HEK293 (cell line): ENCODE results near the gene SNTG2.

Experiments used
- CTCF ChIA-PET: fragments of 350-600 bp; formaldehyde crosslinking; extraction: SDS; loops from one replicate; lab custom pipeline; 2021; ENCODE audit warnings: antibody characterized with exemption; lab: Yijun Ruan, JAX
- POLR2A ChIA-PET: fragments of 300-600 bp; formaldehyde crosslinking; extraction: SDS; loops from one replicate; lab custom pipeline; 2020; ENCODE audit warnings: antibody characterized with exemption, inconsistent platforms; lab: Yijun Ruan, JAX
- H3K27ac ChIP-seq: fragments of 200-500 bp; sonication (Bioruptor generic); 2 replicates; pipeline ENCODE4 v1.5.1; 2014; ENCODE audit warnings: low read depth, low read length, control low read depth, inconsistent platforms; ENCODE audit errors: extremely low read depth
- H3K36me3 ChIP-seq, 2 experiments: fragments of 200-500 bp in 1 of 2; sonication (Bioruptor generic) in 1 of 2; 1 replicate in 1 of 2; 2 replicates in 1 of 2; pipeline ENCODE4 v1.5.1; 2014 to 2017; ENCODE audit warnings: inconsistent platforms in 2 of 2, low read length in 2 of 2; ENCODE audit not compliant: control insufficient read depth in 2 of 2, insufficient read depth in 1 of 2
- H3K4me1 ChIP-seq: fragments of 200-500 bp; sonication (Bioruptor generic); 2 replicates; pipeline ENCODE4 v1.5.1; 2014; ENCODE audit warnings: mild to moderate bottlenecking, low read length, inconsistent platforms; ENCODE audit not compliant: control insufficient read depth, insufficient read depth
- H3K4me3 ChIP-seq: 2 replicates; pipeline ENCODE4 v1.5.1; 2011; ENCODE audit warnings: low read depth, mild to moderate bottlenecking, control low read depth, low read length, moderate library complexity
- H3K9me3 ChIP-seq: fragments of 200-500 bp; sonication (Bioruptor generic); 2 replicates; pipeline ENCODE4 v1.5.1; 2014; ENCODE audit warnings: low read depth, low read length, inconsistent platforms; ENCODE audit not compliant: control insufficient read depth, insufficient read depth
- ATF2 ChIP-seq: fragments of 450-650 bp; formaldehyde crosslinking; IDR thresholded peaks from 2 replicates; pipeline ENCODE4 v1.5.1; 2016; ENCODE audit warnings: missing biosample characterization, missing genetic modification characterization, low read depth
- CTCF ChIP-seq: fragments of 450-650 bp; formaldehyde crosslinking; IDR thresholded peaks from 2 replicates; pipeline ENCODE4 v1.5.1; 2016; ENCODE audit warnings: missing biosample characterization, missing genetic modification characterization
- GLI4 ChIP-seq: fragments of 450-650 bp; formaldehyde crosslinking; IDR thresholded peaks from 2 replicates; pipeline ENCODE4 v1.5.1; 2016; ENCODE audit warnings: missing biosample characterization, missing genetic modification characterization
- KLF17 ChIP-seq: fragments of 450-650 bp; formaldehyde crosslinking; IDR thresholded peaks from 2 replicates; pipeline ENCODE4 v1.5.1; 2016; ENCODE audit warnings: missing biosample characterization, missing genetic modification characterization
- SCRT2 ChIP-seq: fragments of 450-650 bp; formaldehyde crosslinking; IDR thresholded peaks from 2 replicates; pipeline ENCODE4 v1.5.1; 2016; ENCODE audit warnings: missing biosample characterization, missing genetic modification characterization
- SP7 ChIP-seq: fragments of 450-650 bp; formaldehyde crosslinking; IDR thresholded peaks from 2 replicates; pipeline ENCODE4 v1.5.1; 2016; ENCODE audit warnings: missing biosample characterization, missing genetic modification characterization
- TCF7L2 ChIP-seq: IDR thresholded peaks from 2 replicates; pipeline ENCODE4 v1.6.1; 2011; ENCODE audit warnings: low read depth, mild to moderate bottlenecking, inconsistent platforms, low read length, moderate library complexity, borderline replicate concordance
- TRIM28 ChIP-seq: IDR thresholded peaks from 2 replicates; pipeline ENCODE4 v1.6.1; 2011; ENCODE audit warnings: low read length, control low read depth, borderline replicate concordance
- YY2 ChIP-seq: fragments of 450-650 bp; formaldehyde crosslinking; IDR thresholded peaks from 2 replicates; pipeline ENCODE4 v1.5.1; 2016; ENCODE audit warnings: missing biosample characterization, missing genetic modification characterization
- ZBTB17 ChIP-seq: fragments of 450-650 bp; formaldehyde crosslinking; IDR thresholded peaks from 2 replicates; pipeline ENCODE4 v1.5.1; 2016; ENCODE audit warnings: missing biosample characterization, missing genetic modification characterization
- ZBTB49 ChIP-seq: fragments of 450-650 bp; formaldehyde crosslinking; IDR thresholded peaks from 2 replicates; pipeline ENCODE4 v1.5.1; 2016; ENCODE audit warnings: missing biosample characterization, missing genetic modification characterization, low read depth
- ZBTB6 ChIP-seq: fragments of 450-650 bp; formaldehyde crosslinking; IDR thresholded peaks from 2 replicates; pipeline ENCODE4 v1.5.1; 2017; ENCODE audit warnings: missing biosample characterization, missing genetic modification characterization
- ZNF138 ChIP-seq: fragments of 450-650 bp; formaldehyde crosslinking; IDR thresholded peaks from 2 replicates; pipeline ENCODE4 v1.5.1; 2016; ENCODE audit warnings: missing biosample characterization, missing genetic modification characterization, borderline replicate concordance
- ZNF280C ChIP-seq: fragments of 450-650 bp; formaldehyde crosslinking; IDR thresholded peaks from 2 replicates; pipeline ENCODE4 v1.5.1; 2016; ENCODE audit warnings: missing biosample characterization, missing genetic modification characterization
- ZNF521 ChIP-seq: fragments of 450-650 bp; formaldehyde crosslinking; IDR thresholded peaks from 2 replicates; pipeline ENCODE4 v1.5.1; 2017; ENCODE audit warnings: missing biosample characterization, mild to moderate bottlenecking, missing genetic modification characterization
- ZNF621 ChIP-seq: fragments of 450-650 bp; formaldehyde crosslinking; IDR thresholded peaks from 2 replicates; pipeline ENCODE4 v1.5.1; 2017; ENCODE audit warnings: missing biosample characterization, missing genetic modification characterization
- ZNF654 ChIP-seq: fragments of 450-650 bp; formaldehyde crosslinking; IDR thresholded peaks from 2 replicates; pipeline ENCODE4 v1.5.1; 2016; ENCODE audit warnings: low read depth, missing biosample characterization, missing genetic modification characterization
- ZNF660 ChIP-seq: fragments of 450-650 bp; IDR thresholded peaks from 2 replicates; pipeline ENCODE4 v1.5.1; 2018; ENCODE audit warnings: missing biosample characterization, mild to moderate bottlenecking, missing genetic modification characterization
- ZNF664 ChIP-seq: fragments of 450-650 bp; formaldehyde crosslinking; IDR thresholded peaks from 2 replicates; pipeline ENCODE4 v1.5.1; 2016; ENCODE audit warnings: missing biosample characterization, missing genetic modification characterization
- ZNF692 ChIP-seq: fragments of 450-650 bp; formaldehyde crosslinking; IDR thresholded peaks from 2 replicates; pipeline ENCODE4 v1.5.1; 2016; ENCODE audit warnings: missing biosample characterization, missing genetic modification characterization
- ZNF704 ChIP-seq: fragments of 450-650 bp; formaldehyde crosslinking; IDR thresholded peaks from 2 replicates; pipeline ENCODE4 v1.5.1; 2016; ENCODE audit warnings: missing biosample characterization, missing genetic modification characterization

Gene SNTG2

GRCh38 chr2:953408-953807 is 2.8 kb downstream of the SNTG2 start:
- Histone ChIP-seq H3K4me3 (no peak overlapping the region), H3K4me1 (no peaks in the 10 kb centered on the region), H3K27ac (no peak overlapping the region), H3K36me3 (no peaks in the 10 kb centered on the region), H3K9me3 (no peaks in the 10 kb centered on the region)
- CTCF ChIA-PET: interaction anchor here (0.7 to 3.1 kb wide), 6 partner anchors 86 to 597 kb away, joined by 3 to 14 read pairs (median 6); no protein-coding TSS in a partner anchor
- TF ChIP-seq ATF2 (tag by site-specific recombination): peak; percentile 12; the same call in 1 of the 2 replicates
- TF ChIP-seq ZBTB17 (tag by site-specific recombination): no peak
- TF ChIP-seq ZBTB6 (tag by site-specific recombination): no peak
- POLR2A ChIA-PET: no interaction called here

GRCh38 chr2:953975-954686 is 3.5 kb downstream of the SNTG2 start:
- no peak overlapping the region for H3K27ac ChIP-seq
- H3K4me1 ChIP-seq: no peaks in the 10 kb centered on the region
- ChIA-PET CTCF (interaction anchor here (0.7 to 3.1 kb wide), 16 partner anchors 10 to 597 kb away, joined by 3 to 14 read pairs (median 3); no protein-coding TSS in a partner anchor), POLR2A (no interaction called here)
- H3K36me3 ChIP-seq: no peaks in the 10 kb centered on the region
- no peak overlapping the region for H3K4me3 ChIP-seq
- H3K9me3 ChIP-seq: no peaks in the 10 kb centered on the region
- no peak for TF ChIP-seq TRIM28
- TF ChIP-seq ZNF138 (tag by site-specific recombination): no peak
- TF ChIP-seq ZNF621 (tag by site-specific recombination): no peak
- TF ChIP-seq KLF17 (tag by site-specific recombination): no peak
- TF ChIP-seq GLI4 (tag by site-specific recombination): no peak
- TF ChIP-seq ZNF664 (tag by site-specific recombination): no peak
- TF ChIP-seq TCF7L2: no peak
- TF ChIP-seq SCRT2: peak; percentile 48
- TF ChIP-seq ZNF660 (tag by site-specific recombination): no peak
- TF ChIP-seq YY2 (tag by site-specific recombination): no peak
- TF ChIP-seq ZNF654 (tag by site-specific recombination): peak; percentile 47
- TF ChIP-seq ZNF692: no peak
- TF ChIP-seq SP7 (tag by site-specific recombination): no peak
- no peak for TF ChIP-seq ZBTB49 (tag by site-specific recombination)
- TF ChIP-seq CTCF: peak; percentile 20; the same call in 1 of the 2 replicates
- TF ChIP-seq ZNF704 (tag by site-specific recombination): no peak
- TF ChIP-seq ZNF521 (tag by site-specific recombination): no peak
- TF ChIP-seq ZNF280C: no peak
